Measurements from ENCODE around the gene STAT4. TPM values are rescaled to one million over a fixed set of nuclear protein-coding genes. Genes with fewer than 3 reads are reported as not detected.

Gene STAT4
- total RNA-seq, 1 donor from 2014 or later, result 1.0 TPM

DNA sequence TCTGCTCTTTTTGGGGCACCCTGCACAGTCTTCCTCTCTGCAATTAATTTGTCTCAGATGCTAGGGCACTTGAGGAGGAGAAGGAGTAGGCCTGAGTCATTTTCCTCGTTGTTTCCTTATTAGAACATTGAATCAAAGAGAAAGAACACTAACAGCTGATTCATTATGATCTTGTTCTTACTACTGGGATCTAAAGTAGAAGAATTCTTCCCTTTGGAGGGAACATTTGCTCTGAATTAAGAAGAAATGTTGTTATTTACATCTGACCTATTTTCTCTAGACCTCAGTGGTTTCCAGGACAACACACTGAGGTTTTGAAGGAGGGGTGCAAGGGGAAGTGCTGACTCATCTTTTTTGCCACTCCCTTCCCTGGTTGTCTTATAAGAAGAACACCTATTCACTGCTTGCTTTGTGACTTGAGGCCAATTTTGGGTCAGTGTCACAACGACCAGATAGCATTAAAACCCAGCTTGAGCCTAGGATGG lies 112.5 kb downstream of the STAT4 start:
- Mint-ChIP-seq H3K4me1 (peaks cover 3% of the 10 kb centered on the region), H3K27me3 (ENCODE audit: low read depth) (no peaks in the 10 kb centered on the region), H3K4me3 (no peak overlapping the region), H3K9me3 (peaks cover 3% of the 10 kb centered on the region), H3K27ac (ENCODE audit: unreplicated experiment) (no peak overlapping the region), H3K36me3 (ENCODE audit: low read depth) (no peaks in the 10 kb centered on the region)
- no peak for DNase-seq (ENCODE audit: low read depth, low spot score)
- TF ChIP-seq, protein P1, sequence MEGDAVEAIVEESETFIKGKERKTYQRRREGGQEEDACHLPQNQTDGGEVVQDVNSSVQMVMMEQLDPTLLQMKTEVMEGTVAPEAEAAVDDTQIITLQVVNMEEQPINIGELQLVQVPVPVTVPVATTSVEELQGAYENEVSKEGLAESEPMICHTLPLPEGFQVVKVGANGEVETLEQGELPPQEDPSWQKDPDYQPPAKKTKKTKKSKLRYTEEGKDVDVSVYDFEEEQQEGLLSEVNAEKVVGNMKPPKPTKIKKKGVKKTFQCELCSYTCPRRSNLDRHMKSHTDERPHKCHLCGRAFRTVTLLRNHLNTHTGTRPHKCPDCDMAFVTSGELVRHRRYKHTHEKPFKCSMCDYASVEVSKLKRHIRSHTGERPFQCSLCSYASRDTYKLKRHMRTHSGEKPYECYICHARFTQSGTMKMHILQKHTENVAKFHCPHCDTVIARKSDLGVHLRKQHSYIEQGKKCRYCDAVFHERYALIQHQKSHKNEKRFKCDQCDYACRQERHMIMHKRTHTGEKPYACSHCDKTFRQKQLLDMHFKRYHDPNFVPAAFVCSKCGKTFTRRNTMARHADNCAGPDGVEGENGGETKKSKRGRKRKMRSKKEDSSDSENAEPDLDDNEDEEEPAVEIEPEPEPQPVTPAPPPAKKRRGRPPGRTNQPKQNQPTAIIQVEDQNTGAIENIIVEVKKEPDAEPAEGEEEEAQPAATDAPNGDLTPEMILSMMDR (conservative IDR thresholded peaks at IDR 0.05), result no peak

DNA sequence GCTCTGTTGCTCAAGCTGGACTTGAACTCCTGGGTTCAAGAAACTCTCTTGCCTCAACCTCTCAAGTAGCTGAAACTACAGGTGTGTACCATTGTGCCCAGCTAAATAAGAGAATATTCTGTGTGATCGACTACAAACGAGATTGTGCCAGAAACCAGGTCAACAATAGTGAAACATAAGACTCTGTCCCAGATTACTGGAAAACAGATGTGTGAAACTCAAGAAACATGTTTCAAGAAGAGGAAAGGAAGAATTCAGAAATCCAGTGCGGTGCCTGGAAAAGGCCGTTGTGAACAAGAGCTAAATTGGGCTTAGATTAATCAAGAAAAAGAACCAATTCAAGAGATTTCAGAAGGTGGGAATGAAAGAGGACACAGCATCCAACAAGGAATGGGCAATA lies 113.4 kb downstream of the STAT4 start:
- H3K27me3 Mint-ChIP-seq (ENCODE audit: low read depth), result no peaks in the 10 kb centered on the region
- TF ChIP-seq, protein P1 (conservative IDR thresholded peaks at IDR 0.05), result no peak
- H3K27ac Mint-ChIP-seq (ENCODE audit: unreplicated experiment), result no peak overlapping the region
- DNase-seq (ENCODE audit: low read depth, low spot score), result no peak
- H3K36me3 Mint-ChIP-seq (ENCODE audit: low read depth), result no peaks in the 10 kb centered on the region
- H3K4me1 Mint-ChIP-seq, result peaks cover 3% of the 10 kb centered on the region
- no peaks in the 10 kb centered on the region for H3K9me3 Mint-ChIP-seq
- no peak overlapping the region for H3K4me3 Mint-ChIP-seq

- no peak overlapping the region for H3K27ac Mint-ChIP-seq (ENCODE audit: unreplicated experiment)
- TF ChIP-seq, protein P1 (conservative IDR thresholded peaks at IDR 0.05), result no peak
- no peak for DNase-seq (ENCODE audit: low read depth, low spot score)
- peaks cover 3% of the 10 kb centered on the region for H3K4me1 Mint-ChIP-seq
- no peaks in the 10 kb centered on the region for H3K9me3 Mint-ChIP-seq
- no peaks in the 10 kb centered on the region for H3K36me3 Mint-ChIP-seq (ENCODE audit: low read depth)
- H3K27me3 Mint-ChIP-seq (ENCODE audit: low read depth), result no peaks in the 10 kb centered on the region
- no peak overlapping the region for H3K4me3 Mint-ChIP-seq
These were observed 114.4 kb downstream of the STAT4 start for GRCh38 chr2:191036363-191036762.

- Mint-ChIP-seq H3K4me3 (no peak overlapping the region), H3K9me3 (no peaks in the 10 kb centered on the region), H3K27ac (ENCODE audit: unreplicated experiment) (no peak overlapping the region)
These were observed 118.0 kb downstream of the STAT4 start for GRCh38 chr2:191032588-191033429.

GRCh38 chr2:191031256-191031655 lies 119.5 kb downstream of the STAT4 start:
- H3K27me3 Mint-ChIP-seq (ENCODE audit: low read depth), result no peaks in the 10 kb centered on the region
- H3K27ac Mint-ChIP-seq (ENCODE audit: unreplicated experiment), result no peak overlapping the region
- TF ChIP-seq, protein P1 (conservative IDR thresholded peaks at IDR 0.05), result no peak
- no peak overlapping the region for H3K4me3 Mint-ChIP-seq
- no peaks in the 10 kb centered on the region for H3K4me1 Mint-ChIP-seq
- no peaks in the 10 kb centered on the region for H3K9me3 Mint-ChIP-seq
- H3K36me3 Mint-ChIP-seq (ENCODE audit: low read depth), result no peaks in the 10 kb centered on the region
- no peak for DNase-seq (ENCODE audit: low read depth, low spot score)

More at GRCh38 chr2:191032588-191033429, 118.0 kb downstream of the STAT4 start:
- no peak for DNase-seq (ENCODE audit: low read depth, low spot score)
- no peaks in the 10 kb centered on the region for H3K27me3 Mint-ChIP-seq (ENCODE audit: low read depth)
- H3K4me1 Mint-ChIP-seq, result no peaks in the 10 kb centered on the region
- TF ChIP-seq, protein P1 (conservative IDR thresholded peaks at IDR 0.05), result no peak
- H3K36me3 Mint-ChIP-seq (ENCODE audit: low read depth), result no peaks in the 10 kb centered on the region

Data from neural crest cell (in vitro differentiated cells).